Keratinocyte (primary cell): Measurements from ENCODE around the gene HOMER2. TPM values are rescaled to one million over a fixed set of nuclear protein-coding genes. Genes with fewer than 3 reads are reported as not detected.
A peak's percentile ranks its signal among the peaks of the same experiment; 100 is the strongest.

Source experiments
- DNase-seq: peaks from one replicate; pipeline ENCODE4 v3.0.0-alpha.2; 2011; ENCODE audit warnings: low read depth, missing footprints, low spot score
- FAIRE-seq: peaks from 2 replicates; lab custom pipeline; 2011; peaks lifted over from hg19 to GRCh38; lab: Jason Lieb, UNC
- H2AFZ ChIP-seq: 2 replicates; pipeline ENCODE4 v1.6.0; 2012; ENCODE audit warnings: low read length, control low read depth, inconsistent platforms; ENCODE audit not compliant: control insufficient read depth
- H3K27ac ChIP-seq: 2 replicates; pipeline ENCODE4 v1.5.1; 2011; ENCODE audit warnings: low read length; ENCODE audit not compliant: control insufficient read depth, insufficient read depth
- H3K27me3 ChIP-seq: 3 replicates; pipeline ENCODE4 v1.6.0; 2011; ENCODE audit warnings: low read length; ENCODE audit not compliant: control insufficient read depth, insufficient read depth; ENCODE audit errors: extremely low read depth
- H3K36me3 ChIP-seq, 2 experiments: 2 replicates in 1 of 2; 3 replicates in 1 of 2; pipeline ENCODE4 v1.5.1; 2011; ENCODE audit warnings: low read length in 2 of 2, mild to moderate bottlenecking in 1 of 2; ENCODE audit not compliant: control insufficient read depth in 2 of 2, insufficient read depth in 2 of 2; ENCODE audit errors: extremely low read depth in 1 of 2
- H3K4me1 ChIP-seq: 3 replicates; pipeline ENCODE4 v1.5.1; 2011; ENCODE audit warnings: low read length; ENCODE audit not compliant: control insufficient read depth, insufficient read depth; ENCODE audit errors: extremely low read depth
- H3K4me2 ChIP-seq: 3 replicates; pipeline ENCODE4 v1.6.0; 2011; ENCODE audit warnings: low read depth, low read length; ENCODE audit not compliant: control insufficient read depth, insufficient read depth; ENCODE audit errors: extremely low read depth
- H3K4me3 ChIP-seq, 3 experiments: fragments of 200-600 bp in 1 of 3; sonication (generic) in 1 of 3; 2 replicates in 2 of 3; 3 replicates in 1 of 3; pipeline ENCODE4 v1.5.1; 2011 to 2016; ENCODE audit warnings: low read length in 3 of 3, mild to moderate bottlenecking in 3 of 3, control low read depth in 2 of 3, inconsistent platforms in 1 of 3, low read depth in 1 of 3, mixed read lengths in 1 of 3, mixed run types in 1 of 3, moderate library complexity in 1 of 3; ENCODE audit not compliant: control insufficient read depth in 2 of 3, insufficient read depth in 2 of 3; ENCODE audit errors: extremely low read depth in 1 of 3
- H3K79me2 ChIP-seq: 2 replicates; pipeline ENCODE4 v1.6.0; 2012; ENCODE audit warnings: low read length; ENCODE audit not compliant: control insufficient read depth, insufficient read depth
- H3K9ac ChIP-seq: 3 replicates; pipeline ENCODE4 v1.6.0; 2011; ENCODE audit warnings: low read length; ENCODE audit not compliant: control insufficient read depth, insufficient read depth; ENCODE audit errors: extremely low read depth
- H3K9me1 ChIP-seq: 3 replicates; pipeline ENCODE4 v1.6.0; 2011; ENCODE audit warnings: low read length; ENCODE audit not compliant: control insufficient read depth, insufficient read depth; ENCODE audit errors: extremely low read depth
- H3K9me3 ChIP-seq: 2 replicates; pipeline ENCODE4 v1.5.1; 2012; ENCODE audit warnings: low read depth, low read length; ENCODE audit not compliant: control insufficient read depth
- H4K20me1 ChIP-seq: 3 replicates; pipeline ENCODE4 v1.6.0; 2011; ENCODE audit warnings: low read length; ENCODE audit not compliant: control insufficient read depth, insufficient read depth; ENCODE audit errors: extremely low read depth
- CTCF ChIP-seq, 3 experiments: IDR thresholded peaks in 1 of 3; conservative IDR thresholded peaks in 1 of 3; optimal IDR thresholded peaks in 1 of 3; 2 replicates in 2 of 3; 3 replicates in 1 of 3; pipeline versions ENCODE3 to v1.5.1; 2011; ENCODE audit warnings: low read length in 3 of 3, mild to moderate bottlenecking in 3 of 3, moderate library complexity in 2 of 3, control low read depth in 1 of 3, inconsistent platforms in 1 of 3; ENCODE audit not compliant: insufficient read depth in 2 of 3; ENCODE audit errors: extremely low read depth in 1 of 3
- EZH2 ChIP-seq: IDR thresholded peaks from one replicate; pipeline ENCODE4 v1.6.1; 2012; ENCODE audit warnings: inconsistent platforms, mild to moderate bottlenecking, low read length, moderate library complexity
- dilution Hi-C: fragments of 300-500 bp; cut with MboI; formaldehyde crosslinking; loops from one replicate; pipeline ENCODE4 v1.7.0; 2020; ENCODE audit warnings: low sequenced_read_pairs; ENCODE audit not compliant: extremely low pct_ligation_motif_present
- polyA plus RNA-seq, 5 experiments: library from polyadenylated mRNA; depleted of rRNA in 3 of 5; stranded (reverse) in 3 of 5; stranded (forward) in 1 of 5; unstranded in 1 of 5; fragments of >200 nt; gene quantifications; 1 replicate in 1 of 5; 2 replicates in 3 of 5; 3 replicates in 1 of 5; pipeline versions ENCODE4 v1.2.1 to v1.2.3, GENCODE V29; 2011 to 2012; ENCODE audit warnings: missing spikeins in 2 of 5, low read depth in 1 of 5, low replicate concordance in 1 of 5

The HOMER2 gene
- polyA plus RNA-seq, 1 donor (not counting 4 experiments of a cell fraction or from before 2014, with no cell fraction given) = 12.4 TPM

GRCh38 chr15:82849556-82850512 is 102.7 kb downstream of the HOMER2 start:
- Histone ChIP-seq H3K4me3 (no peak overlapping the region), H3K27ac (no peak overlapping the region), H2AFZ (peak overlapping the region; percentile 60), H3K36me3 (no peaks in the 10 kb centered on the region), H3K9me3 (no peaks in the 10 kb centered on the region), H3K9me1 (no peaks in the 10 kb centered on the region), H4K20me1 (no peaks in the 10 kb centered on the region), H3K4me2 (peak overlapping the region; percentile 49), H3K27me3 (no peaks in the 10 kb centered on the region), H3K9ac (peak overlapping the region; percentile 4), H3K4me1 (peaks cover 18% of the 10 kb centered on the region), H3K79me2 (no peaks in the 10 kb centered on the region)
- dilution Hi-C loops = loop anchor here (5.0 kb wide), 1 partner anchor 152 kb away; no protein-coding TSS in a partner anchor
- peak; percentile 60 for DNase-seq
- peak; percentile 34 for FAIRE-seq
- TF ChIP-seq CTCF (optimal IDR thresholded peaks at IDR 0.05 in 1 of 3, IDR thresholded peaks at IDR 0.05 in 1 of 3, conservative IDR thresholded peaks at IDR 0.05 in 1 of 3; ENCODE audit: extremely low read depth in 1 of 3, insufficient read depth in 2 of 3, low read length in 3 of 3) (peak; percentile 87 to 96 (median 96)), EZH2 (no peak)

GRCh38 chr15:82848241-82848993 is 104.1 kb downstream of the HOMER2 start:
- Histone ChIP-seq H4K20me1 (no peaks in the 10 kb centered on the region), H3K27me3 (no peaks in the 10 kb centered on the region), H3K4me3 (no peak overlapping the region), H3K4me2 (no peak overlapping the region), H3K9me3 (no peaks in the 10 kb centered on the region), H3K36me3 (no peaks in the 10 kb centered on the region), H2AFZ (no peak overlapping the region), H3K9ac (no peak overlapping the region), H3K4me1 (peaks cover 27% of the 10 kb centered on the region), H3K9me1 (no peaks in the 10 kb centered on the region), H3K27ac (no peak overlapping the region), H3K79me2 (no peaks in the 10 kb centered on the region)
- DNase-seq (no peak), FAIRE-seq (no peak)
- dilution Hi-C loops = loop anchor here (5.0 kb wide), 1 partner anchor 154 kb away; no protein-coding TSS in a partner anchor
- TF ChIP-seq EZH2 = no peak
- TF ChIP-seq CTCF (optimal IDR thresholded peaks at IDR 0.05 in 1 of 3, IDR thresholded peaks at IDR 0.05 in 1 of 3, conservative IDR thresholded peaks at IDR 0.05 in 1 of 3; ENCODE audit: extremely low read depth in 1 of 3, insufficient read depth in 2 of 3, low read length in 3 of 3) = no peak
